ENCODE measurements around the gene BMI1.

DNA sequence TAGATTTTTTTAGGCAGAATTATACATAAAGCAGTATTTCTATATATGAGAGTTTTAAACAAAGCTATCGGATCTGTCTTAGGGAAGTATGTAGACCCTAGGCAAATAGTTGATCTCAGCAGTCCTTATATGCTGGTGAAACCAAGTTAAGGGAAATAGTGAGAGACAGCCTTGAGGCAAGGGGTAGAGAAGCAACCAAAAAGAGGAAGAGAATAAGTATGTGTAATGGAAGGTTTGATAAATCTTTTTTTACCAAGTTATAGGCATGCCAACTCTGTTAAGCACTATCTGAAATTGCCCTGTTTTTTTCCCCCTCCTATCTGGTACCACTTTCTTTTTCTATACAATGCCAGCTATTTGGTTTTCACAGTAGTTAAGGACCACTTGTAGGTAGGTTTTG lies 44.3 kb downstream of the BMI1 start:
- TF ChIP-seq, protein P1, sequence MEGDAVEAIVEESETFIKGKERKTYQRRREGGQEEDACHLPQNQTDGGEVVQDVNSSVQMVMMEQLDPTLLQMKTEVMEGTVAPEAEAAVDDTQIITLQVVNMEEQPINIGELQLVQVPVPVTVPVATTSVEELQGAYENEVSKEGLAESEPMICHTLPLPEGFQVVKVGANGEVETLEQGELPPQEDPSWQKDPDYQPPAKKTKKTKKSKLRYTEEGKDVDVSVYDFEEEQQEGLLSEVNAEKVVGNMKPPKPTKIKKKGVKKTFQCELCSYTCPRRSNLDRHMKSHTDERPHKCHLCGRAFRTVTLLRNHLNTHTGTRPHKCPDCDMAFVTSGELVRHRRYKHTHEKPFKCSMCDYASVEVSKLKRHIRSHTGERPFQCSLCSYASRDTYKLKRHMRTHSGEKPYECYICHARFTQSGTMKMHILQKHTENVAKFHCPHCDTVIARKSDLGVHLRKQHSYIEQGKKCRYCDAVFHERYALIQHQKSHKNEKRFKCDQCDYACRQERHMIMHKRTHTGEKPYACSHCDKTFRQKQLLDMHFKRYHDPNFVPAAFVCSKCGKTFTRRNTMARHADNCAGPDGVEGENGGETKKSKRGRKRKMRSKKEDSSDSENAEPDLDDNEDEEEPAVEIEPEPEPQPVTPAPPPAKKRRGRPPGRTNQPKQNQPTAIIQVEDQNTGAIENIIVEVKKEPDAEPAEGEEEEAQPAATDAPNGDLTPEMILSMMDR (IDR thresholded peaks at IDR 0.05; ENCODE audit: insufficient read depth, low read length, poor library complexity, severe bottlenecking): no peak
- TF ChIP-seq EZH2phosphoT487 (conservative IDR thresholded peaks at IDR 0.05; ENCODE audit: low read length): no peak
